ENCODE data around the gene CAV2. TPM values are rescaled to one million over a fixed set of nuclear protein-coding genes. Genes with fewer than 3 reads are reported as not detected.
A peak's percentile ranks its signal among the peaks of the same experiment; 100 is the strongest.

CAV2 gene
- total and polyA plus RNA-seq, 2 of the 13 experiments (the other 11 are each of a cell fraction or from before 2014, with no cell fraction given), result 0.09 to 0.18 TPM

GRCh38 chr7:116515584-116515983 lies 16.0 kb downstream of the CAV2 start:
- TF ChIP-seq NR2F6 (IDR thresholded peaks at IDR 0.05) (no peak), NR2F6 (CRISPR knock-in tag; IDR thresholded peaks at IDR 0.05) (no peak), MAFF (IDR thresholded peaks at IDR 0.05; ENCODE audit: low read depth, low read length) (0 out of 2 replicates have a peak, but pooled peaks have one; percentile 9), ZNF101 (CRISPR knock-in tag; IDR thresholded peaks at IDR 0.05; ENCODE audit: borderline replicate concordance, low read depth) (no peak), MAFK (conservative IDR thresholded peaks at IDR 0.05 in 1 of 2, IDR thresholded peaks at IDR 0.05 in 1 of 2; ENCODE audit: low read length in 2 of 2) (0 out of 4 replicates have a peak, but pooled peaks have one; percentile 10 to 36)
- Histone ChIP-seq H4K20me1 (ENCODE audit: insufficient read depth, low read length) (no peaks in the 10 kb centered on the region), H3K4me2 (ENCODE audit: low read depth, low read length) (no peak overlapping the region), H3K27me3 (ENCODE audit: control insufficient read depth in 1 of 2, insufficient read depth in 2 of 2, low read length in 2 of 2) (peaks cover 0 to 4% of the 10 kb centered on the region in 2 experiments; a peak in 2 of 5 replicates), H3K9me3 (ENCODE audit: low read length) (no peaks in the 10 kb centered on the region), H3K27ac (ENCODE audit: extremely low read length, insufficient read depth, low read length) (no peak overlapping the region), H2AFZ (ENCODE audit: low read length) (no peak overlapping the region), H3K9ac (ENCODE audit: insufficient read depth, low read depth, low read length) (no peak overlapping the region), H3K79me2 (ENCODE audit: insufficient read depth, low read length) (no peaks in the 10 kb centered on the region), H3K4me1 (ENCODE audit: insufficient read depth, low read length) (peaks cover 20% of the 10 kb centered on the region), H3K4me3 (replicated peaks in 1 of 3; ENCODE audit: insufficient read depth in 1 of 3, low read depth in 2 of 3, low read length in 3 of 3) (no peak overlapping the region), H3K36me3 (replicated peaks in 1 of 2; ENCODE audit: control insufficient read depth in 1 of 2, insufficient read depth in 2 of 2, low read length in 2 of 2) (no peaks in the 10 kb centered on the region)
- intact Hi-C loops (cut with micrococcal nuclease; ENCODE audit: unreplicated experiment), result no loop called here
- no TSS peak for BruUV-seq (replicated peaks)
- in situ Hi-C loops (cut with HindIII; ENCODE audit: extremely low pct_ligation_motif_present, low pct_unique_long_range_greater_than_20kb), result no loop called here
- ATAC-seq, result no peak
- POLR2A ChIA-PET, result no interaction called here
- DNase-seq (ENCODE audit: low spot score), result no peak
- CTCF ChIA-PET (ENCODE audit: low intra/inter-chr PET ratio, low total read pairs), result no interaction called here
- FAIRE-seq, result no peak

GRCh38 chr7:116516324-116516723 lies 16.8 kb downstream of the CAV2 start:
- Histone ChIP-seq H3K79me2 (ENCODE audit: insufficient read depth, low read length) (no peaks in the 10 kb centered on the region), H3K9ac (ENCODE audit: insufficient read depth, low read depth, low read length) (no peak overlapping the region), H3K36me3 (replicated peaks in 1 of 2; ENCODE audit: control insufficient read depth in 1 of 2, insufficient read depth in 2 of 2, low read length in 2 of 2) (no peaks in the 10 kb centered on the region), H2AFZ (ENCODE audit: low read length) (no peak overlapping the region), H3K4me3 (replicated peaks in 1 of 3; ENCODE audit: insufficient read depth in 1 of 3, low read depth in 2 of 3, low read length in 3 of 3) (no peak overlapping the region), H3K27me3 (ENCODE audit: control insufficient read depth in 1 of 2, insufficient read depth in 2 of 2, low read length in 2 of 2) (peaks cover 0 to 4% of the 10 kb centered on the region in 2 experiments; a peak in 2 of 5 replicates), H3K9me3 (ENCODE audit: low read length) (no peaks in the 10 kb centered on the region), H3K4me2 (ENCODE audit: low read depth, low read length) (no peak overlapping the region), H3K4me1 (ENCODE audit: insufficient read depth, low read length) (peaks cover 17% of the 10 kb centered on the region), H3K27ac (ENCODE audit: extremely low read length, insufficient read depth, low read length) (no peak overlapping the region), H4K20me1 (ENCODE audit: insufficient read depth, low read length) (no peaks in the 10 kb centered on the region)
- ChIA-PET CTCF (ENCODE audit: low intra/inter-chr PET ratio, low total read pairs) (no interaction called here), POLR2A (no interaction called here)
- in situ Hi-C loops (cut with HindIII; ENCODE audit: extremely low pct_ligation_motif_present, low pct_unique_long_range_greater_than_20kb), result no loop called here
- BruUV-seq (replicated peaks), result no TSS peak
- no peak for ATAC-seq
- DNase-seq (ENCODE audit: low spot score), result no peak
- FAIRE-seq, result no peak
- no peak for TF ChIP-seq ZNF143 (CRISPR knock-in tag; IDR thresholded peaks at IDR 0.05)
- TF ChIP-seq TIGD3 (CRISPR knock-in tag; IDR thresholded peaks at IDR 0.05; ENCODE audit: borderline replicate concordance), result no peak
- intact Hi-C loops (cut with micrococcal nuclease; ENCODE audit: unreplicated experiment), result no loop called here

All from HepG2 (cell line).